ENCODE results near the gene CACNA1C.

CACNA1C gene

GRCh38 chr12:2743478-2743877 is 690.7 kb downstream of the CACNA1C start:
- no peak overlapping the region for H3K27ac ChIP-seq
- TF ChIP-seq CTCF (conservative IDR thresholded peaks at IDR 0.05) = no peak

GRCh38 chr12:2745655-2746054 is 692.9 kb downstream of the CACNA1C start:
- no peak for TF ChIP-seq CTCF (conservative IDR thresholded peaks at IDR 0.05)
- H3K27ac ChIP-seq = no peak overlapping the region
